Lower leg skin (tissue), 3 donors: ENCODE data around the gene BPIFB6.

Source experiments
- POLR2A ChIP-seq, 2 donors: fragments of 450-650 bp; IDR thresholded peaks; one replicate each; pipeline ENCODE4 v1.6.1; 2016 to 2017; ENCODE audit warnings: antibody characterized with exemption in 2 of 2, mild to moderate bottlenecking in 1 of 2, moderate library complexity in 1 of 2
- TF ChIP-seq, protein P1 (sequence below), 3 donors: fragments of 450-650 bp; IDR thresholded peaks; one replicate each; pipeline ENCODE4 v1.5.1; 2016; ENCODE audit warnings: antibody characterized with exemption in 3 of 3, mild to moderate bottlenecking in 3 of 3, moderate library complexity in 2 of 3

DNA sequence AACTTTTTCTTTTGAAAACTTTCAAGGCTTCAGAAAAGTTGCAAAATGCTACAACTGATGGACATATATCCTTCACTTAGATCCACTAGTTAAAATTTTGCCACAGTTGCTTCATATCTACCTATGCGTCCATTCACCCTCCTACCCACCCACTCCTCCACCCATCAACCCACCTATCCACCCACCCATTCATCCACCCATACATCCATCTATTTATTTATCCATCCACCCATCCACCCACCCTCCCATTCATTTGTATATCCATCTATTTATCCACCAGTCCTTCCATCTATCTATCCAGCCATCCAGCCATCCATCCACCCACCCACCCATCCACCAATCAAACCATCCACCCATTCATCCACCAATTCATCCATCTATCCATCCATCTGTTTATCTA is 61.6 kb downstream of the BPIFB6 start:
- TF ChIP-seq POLR2A (IDR thresholded peaks at IDR 0.05), result no peak
- TF ChIP-seq, protein P1, sequence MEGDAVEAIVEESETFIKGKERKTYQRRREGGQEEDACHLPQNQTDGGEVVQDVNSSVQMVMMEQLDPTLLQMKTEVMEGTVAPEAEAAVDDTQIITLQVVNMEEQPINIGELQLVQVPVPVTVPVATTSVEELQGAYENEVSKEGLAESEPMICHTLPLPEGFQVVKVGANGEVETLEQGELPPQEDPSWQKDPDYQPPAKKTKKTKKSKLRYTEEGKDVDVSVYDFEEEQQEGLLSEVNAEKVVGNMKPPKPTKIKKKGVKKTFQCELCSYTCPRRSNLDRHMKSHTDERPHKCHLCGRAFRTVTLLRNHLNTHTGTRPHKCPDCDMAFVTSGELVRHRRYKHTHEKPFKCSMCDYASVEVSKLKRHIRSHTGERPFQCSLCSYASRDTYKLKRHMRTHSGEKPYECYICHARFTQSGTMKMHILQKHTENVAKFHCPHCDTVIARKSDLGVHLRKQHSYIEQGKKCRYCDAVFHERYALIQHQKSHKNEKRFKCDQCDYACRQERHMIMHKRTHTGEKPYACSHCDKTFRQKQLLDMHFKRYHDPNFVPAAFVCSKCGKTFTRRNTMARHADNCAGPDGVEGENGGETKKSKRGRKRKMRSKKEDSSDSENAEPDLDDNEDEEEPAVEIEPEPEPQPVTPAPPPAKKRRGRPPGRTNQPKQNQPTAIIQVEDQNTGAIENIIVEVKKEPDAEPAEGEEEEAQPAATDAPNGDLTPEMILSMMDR (IDR thresholded peaks at IDR 0.05), result no peak
